ENCODE results near the gene FHIT. TPM values are rescaled to one million over a fixed set of nuclear protein-coding genes. Genes with fewer than 3 reads are reported as not detected.

FHIT gene
- total RNA-seq, 2 donors from 2014 or later, result 6.8 to 12.3 TPM

DNA sequence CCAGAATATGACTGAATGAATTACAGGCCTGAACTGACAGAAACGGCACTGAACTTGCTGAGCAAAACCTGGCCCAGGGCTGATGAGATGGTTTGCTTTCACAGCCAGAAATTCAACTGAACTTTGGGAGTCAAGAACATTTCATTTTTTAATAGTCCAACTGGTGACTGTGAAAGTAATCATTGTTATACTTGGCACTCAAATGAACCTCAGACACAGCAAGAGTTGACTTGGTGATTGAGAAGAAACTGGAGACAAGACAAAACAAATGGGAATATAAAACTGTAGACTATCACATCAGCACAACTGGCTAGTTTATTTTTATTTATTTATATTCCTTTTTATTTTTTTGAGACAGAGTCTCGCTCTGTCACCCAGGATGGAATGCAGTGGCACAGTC, 1342.6 kb downstream of the FHIT start:
- Mint-ChIP-seq H3K4me3 (no peak overlapping the region), H3K27ac (no peak overlapping the region), H3K9me3 (no peaks in the 10 kb centered on the region), H3K36me3 (ENCODE audit: low read depth) (no peaks in the 10 kb centered on the region), H3K4me1 (no peaks in the 10 kb centered on the region), H3K27me3 (ENCODE audit: insufficient read depth) (no peaks in the 10 kb centered on the region)
- DNase-seq, result no peak
- H3K27me3 ChIP-seq (ENCODE audit: control insufficient read depth, insufficient read depth, low read length, poor library complexity, severe bottlenecking), result no peaks in the 10 kb centered on the region
- H3K27ac ChIP-seq (ENCODE audit: low read depth, low read length), result no peak overlapping the region
- no peaks in the 10 kb centered on the region for H3K4me1 ChIP-seq (ENCODE audit: control insufficient read depth, insufficient read depth, low read length)
- H3K36me3 ChIP-seq (ENCODE audit: control insufficient read depth, insufficient read depth, low read length), result no peaks in the 10 kb centered on the region
- 92 to 100% methylated on average over 2 of the region's 2 CpGs for WGBS, 2 experiments (ENCODE audit: insufficient coverage in 1 of 2, insufficient read length in 1 of 2)
- H3K4me3 ChIP-seq (ENCODE audit: low read length), result no peak overlapping the region
- H3K9ac ChIP-seq (ENCODE audit: extremely low read depth, low read length, poor library complexity, severe bottlenecking), result no peak overlapping the region
- TF ChIP-seq, protein P1, sequence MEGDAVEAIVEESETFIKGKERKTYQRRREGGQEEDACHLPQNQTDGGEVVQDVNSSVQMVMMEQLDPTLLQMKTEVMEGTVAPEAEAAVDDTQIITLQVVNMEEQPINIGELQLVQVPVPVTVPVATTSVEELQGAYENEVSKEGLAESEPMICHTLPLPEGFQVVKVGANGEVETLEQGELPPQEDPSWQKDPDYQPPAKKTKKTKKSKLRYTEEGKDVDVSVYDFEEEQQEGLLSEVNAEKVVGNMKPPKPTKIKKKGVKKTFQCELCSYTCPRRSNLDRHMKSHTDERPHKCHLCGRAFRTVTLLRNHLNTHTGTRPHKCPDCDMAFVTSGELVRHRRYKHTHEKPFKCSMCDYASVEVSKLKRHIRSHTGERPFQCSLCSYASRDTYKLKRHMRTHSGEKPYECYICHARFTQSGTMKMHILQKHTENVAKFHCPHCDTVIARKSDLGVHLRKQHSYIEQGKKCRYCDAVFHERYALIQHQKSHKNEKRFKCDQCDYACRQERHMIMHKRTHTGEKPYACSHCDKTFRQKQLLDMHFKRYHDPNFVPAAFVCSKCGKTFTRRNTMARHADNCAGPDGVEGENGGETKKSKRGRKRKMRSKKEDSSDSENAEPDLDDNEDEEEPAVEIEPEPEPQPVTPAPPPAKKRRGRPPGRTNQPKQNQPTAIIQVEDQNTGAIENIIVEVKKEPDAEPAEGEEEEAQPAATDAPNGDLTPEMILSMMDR (conservative IDR thresholded peaks at IDR 0.05), result no peak
- no peaks in the 10 kb centered on the region for H3K9me3 ChIP-seq (ENCODE audit: control insufficient read depth, low read length)

DNA sequence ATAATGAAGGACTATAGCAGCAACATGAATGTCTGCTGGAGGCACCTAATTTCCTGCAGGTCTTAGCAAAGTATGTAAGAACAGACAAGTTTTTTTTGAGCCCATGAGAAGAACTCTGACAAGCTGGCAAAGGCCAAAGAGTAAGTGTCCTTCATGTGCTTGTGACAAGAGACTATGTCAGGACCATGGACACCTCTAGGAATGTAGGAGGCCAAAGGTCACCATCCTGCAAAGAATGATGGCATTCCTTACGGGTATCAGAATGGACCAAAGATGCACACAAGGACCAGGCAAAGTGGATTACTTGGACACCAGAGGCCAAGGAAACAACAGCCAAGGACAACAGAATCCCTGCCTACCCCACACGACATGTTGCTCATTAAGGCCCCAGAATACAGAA, 1343.0 kb downstream of the FHIT start:
- no peaks in the 10 kb centered on the region for H3K27me3 Mint-ChIP-seq (ENCODE audit: insufficient read depth)
- H3K4me3 Mint-ChIP-seq, result no peak overlapping the region
- TF ChIP-seq, protein P1 (conservative IDR thresholded peaks at IDR 0.05), result no peak
- no peaks in the 10 kb centered on the region for H3K36me3 Mint-ChIP-seq (ENCODE audit: low read depth)
- Histone ChIP-seq H3K36me3 (ENCODE audit: control insufficient read depth, insufficient read depth, low read length) (no peaks in the 10 kb centered on the region), H3K27me3 (ENCODE audit: control insufficient read depth, insufficient read depth, low read length, poor library complexity, severe bottlenecking) (no peaks in the 10 kb centered on the region), H3K9ac (ENCODE audit: extremely low read depth, low read length, poor library complexity, severe bottlenecking) (no peak overlapping the region), H3K27ac (ENCODE audit: low read depth, low read length) (no peak overlapping the region), H3K9me3 (ENCODE audit: control insufficient read depth, low read length) (no peaks in the 10 kb centered on the region), H3K4me1 (ENCODE audit: control insufficient read depth, insufficient read depth, low read length) (no peaks in the 10 kb centered on the region), H3K4me3 (ENCODE audit: low read length) (no peak overlapping the region)
- H3K27ac Mint-ChIP-seq, result no peak overlapping the region
- DNase-seq, result peak; percentile 45
- 86 to 88% methylated on average over 1 to 2 of the region's 2 CpGs for whole genome bisulfite sequencing, 2 experiments (ENCODE audit: insufficient coverage in 1 of 2, insufficient read length in 1 of 2)
- H3K4me1 Mint-ChIP-seq, result no peaks in the 10 kb centered on the region
- H3K9me3 Mint-ChIP-seq, result no peaks in the 10 kb centered on the region

DNA sequence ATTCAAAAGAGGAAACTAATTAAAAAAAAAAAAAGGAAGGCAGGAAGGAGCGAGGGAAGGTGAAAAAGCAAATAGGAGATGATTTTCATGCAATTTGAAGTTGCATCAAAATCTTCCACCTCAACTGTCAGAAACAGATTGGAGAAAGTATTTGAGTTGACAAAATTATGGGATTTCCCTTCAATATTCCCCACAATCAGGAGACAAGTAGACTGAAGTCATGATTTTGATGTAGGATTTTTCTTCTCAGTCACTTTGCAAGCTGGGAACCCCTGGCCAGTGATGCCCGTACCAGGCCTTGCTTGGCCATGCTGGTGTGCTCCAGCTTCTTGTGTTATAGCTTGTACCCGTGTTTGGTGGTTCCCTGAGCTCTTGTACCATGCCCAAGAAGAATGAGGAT, 1347.0 kb downstream of the FHIT start:
- H3K27me3 ChIP-seq (ENCODE audit: control insufficient read depth, insufficient read depth, low read length, poor library complexity, severe bottlenecking), result no peaks in the 10 kb centered on the region
- no peaks in the 10 kb centered on the region for H3K36me3 ChIP-seq (ENCODE audit: control insufficient read depth, insufficient read depth, low read length)
- no peaks in the 10 kb centered on the region for H3K9me3 Mint-ChIP-seq
- H3K27ac ChIP-seq (ENCODE audit: low read depth, low read length), result no peak overlapping the region
- H3K27me3 Mint-ChIP-seq (ENCODE audit: insufficient read depth), result no peaks in the 10 kb centered on the region
- no peak overlapping the region for H3K27ac Mint-ChIP-seq
- 94 to 100% methylated on average over 2 to 3 of the region's 3 CpGs for WGBS, 2 experiments (ENCODE audit: insufficient coverage in 1 of 2, insufficient read length in 1 of 2)
- H3K4me3 ChIP-seq (ENCODE audit: low read length), result no peak overlapping the region
- no peaks in the 10 kb centered on the region for H3K36me3 Mint-ChIP-seq (ENCODE audit: low read depth)
- no peak overlapping the region for H3K9ac ChIP-seq (ENCODE audit: extremely low read depth, low read length, poor library complexity, severe bottlenecking)
- H3K4me3 Mint-ChIP-seq, result no peak overlapping the region
- no peaks in the 10 kb centered on the region for H3K9me3 ChIP-seq (ENCODE audit: control insufficient read depth, low read length)
- TF ChIP-seq, protein P1 (conservative IDR thresholded peaks at IDR 0.05), result no peak
- no peaks in the 10 kb centered on the region for H3K4me1 Mint-ChIP-seq
- no peaks in the 10 kb centered on the region for H3K4me1 ChIP-seq (ENCODE audit: control insufficient read depth, insufficient read depth, low read length)
- DNase-seq, result no peak
